Thyroid gland (tissue), 4 donors: Measurements from ENCODE around the gene CA12.

ENCODE experiments used
- CTCF ChIP-seq, 6 experiments: fragments of 200-600 bp in 3 of 6; fragments of 450-650 bp in 3 of 6; sonication (generic) in 3 of 6; IDR thresholded peaks; one replicate each; pipeline ENCODE4 v1.5.1; 2016 to 2019; ENCODE audit warnings: antibody characterized with exemption in 6 of 6, mild to moderate bottlenecking in 2 of 6, inconsistent platforms in 1 of 6, moderate library complexity in 1 of 6
- POLR2A ChIP-seq, 2 donors: fragments of 450-650 bp; IDR thresholded peaks; one replicate each; pipeline ENCODE4 v1.6.1; 2017; ENCODE audit warnings: antibody characterized with exemption in 2 of 2, mild to moderate bottlenecking in 2 of 2, moderate library complexity in 1 of 2

- TF ChIP-seq CTCF (IDR thresholded peaks at IDR 0.05) (no peak), POLR2A (IDR thresholded peaks at IDR 0.05) (no peak)
Observed at GRCh38 chr15:63408524-63408923, 26.9 kb upstream of the CA12 start.
